ENCODE data around the gene GRAMD4. TPM values are rescaled to one million over a fixed set of nuclear protein-coding genes. Genes with fewer than 3 reads are reported as not detected.

Gene GRAMD4
- total RNA-seq, 1 donor from 2014 or later = 77.6 TPM

DNA sequence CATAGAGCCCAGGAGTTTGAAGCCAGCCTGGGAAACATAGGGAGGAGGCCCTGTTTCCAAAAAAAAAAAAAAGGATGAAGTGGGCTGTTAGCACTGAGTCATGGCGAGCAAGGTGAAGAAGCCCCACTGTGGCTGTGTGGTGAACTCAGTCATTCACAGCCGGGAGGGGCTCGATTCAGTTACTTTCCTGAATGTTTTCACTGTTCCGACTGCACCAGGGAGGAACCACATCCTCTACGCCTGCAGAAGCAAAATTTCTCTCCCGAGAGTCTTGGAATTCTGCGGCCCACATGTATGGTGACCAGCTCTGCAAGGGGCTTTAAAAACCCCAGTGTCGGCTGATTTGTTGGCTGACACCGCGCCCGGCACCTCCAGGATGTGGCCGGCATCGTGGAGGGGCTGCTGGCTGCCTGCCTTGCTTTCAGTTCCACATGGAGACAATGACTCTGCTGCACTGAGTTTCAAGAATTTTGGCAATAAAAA lies 27.8 kb upstream of the GRAMD4 start:
- Histone ChIP-seq H3K27me3 (ENCODE audit: low read depth) (no peaks in the 10 kb centered on the region), H3K4me1 (peaks cover 94% of the 10 kb centered on the region), H3K4me3 (peak overlapping the region; percentile 48), H3K36me3 (no peaks in the 10 kb centered on the region), H3K27ac (replicated peaks) (peak overlapping the region; percentile 94), H3K9me3 (replicated peaks) (no peaks in the 10 kb centered on the region)
- intact Hi-C loops (cut with micrococcal nuclease) = no loop called here
- TF ChIP-seq, protein P1, sequence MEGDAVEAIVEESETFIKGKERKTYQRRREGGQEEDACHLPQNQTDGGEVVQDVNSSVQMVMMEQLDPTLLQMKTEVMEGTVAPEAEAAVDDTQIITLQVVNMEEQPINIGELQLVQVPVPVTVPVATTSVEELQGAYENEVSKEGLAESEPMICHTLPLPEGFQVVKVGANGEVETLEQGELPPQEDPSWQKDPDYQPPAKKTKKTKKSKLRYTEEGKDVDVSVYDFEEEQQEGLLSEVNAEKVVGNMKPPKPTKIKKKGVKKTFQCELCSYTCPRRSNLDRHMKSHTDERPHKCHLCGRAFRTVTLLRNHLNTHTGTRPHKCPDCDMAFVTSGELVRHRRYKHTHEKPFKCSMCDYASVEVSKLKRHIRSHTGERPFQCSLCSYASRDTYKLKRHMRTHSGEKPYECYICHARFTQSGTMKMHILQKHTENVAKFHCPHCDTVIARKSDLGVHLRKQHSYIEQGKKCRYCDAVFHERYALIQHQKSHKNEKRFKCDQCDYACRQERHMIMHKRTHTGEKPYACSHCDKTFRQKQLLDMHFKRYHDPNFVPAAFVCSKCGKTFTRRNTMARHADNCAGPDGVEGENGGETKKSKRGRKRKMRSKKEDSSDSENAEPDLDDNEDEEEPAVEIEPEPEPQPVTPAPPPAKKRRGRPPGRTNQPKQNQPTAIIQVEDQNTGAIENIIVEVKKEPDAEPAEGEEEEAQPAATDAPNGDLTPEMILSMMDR (IDR thresholded peaks at IDR 0.05; ENCODE audit: borderline replicate concordance) = no peak
- peak; percentile 60 for DNase-seq

DNA sequence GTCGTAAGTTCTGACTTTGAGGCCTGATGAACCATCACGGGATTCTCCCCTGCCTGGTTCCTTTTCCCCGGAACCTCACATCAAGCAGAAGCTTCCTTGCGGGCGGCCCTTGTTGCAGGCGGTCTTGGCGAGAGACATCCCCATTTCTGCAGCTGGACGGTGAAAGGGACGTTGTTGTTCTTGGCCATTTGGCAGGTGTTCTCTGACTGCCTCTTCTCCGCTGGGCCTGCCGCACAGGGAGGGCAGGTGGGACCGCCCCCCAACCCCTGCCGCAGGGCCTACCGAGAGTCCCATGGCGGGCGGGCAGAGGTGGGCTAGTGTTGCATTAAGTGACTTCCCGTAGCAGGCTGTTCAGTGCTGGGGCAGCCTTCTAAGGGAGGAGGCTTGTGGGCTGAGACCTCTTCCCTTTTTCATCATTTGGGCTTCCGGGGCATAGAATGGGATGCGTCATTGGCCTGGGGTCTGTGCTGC lies 26.9 kb upstream of the GRAMD4 start:
- Histone ChIP-seq H3K27ac (replicated peaks) (peak overlapping the region; percentile 94), H3K27me3 (ENCODE audit: low read depth) (no peaks in the 10 kb centered on the region), H3K36me3 (no peaks in the 10 kb centered on the region), H3K4me1 (peaks cover 93% of the 10 kb centered on the region), H3K9me3 (replicated peaks) (no peaks in the 10 kb centered on the region), H3K4me3 (peak overlapping the region; percentile 48)
- intact Hi-C loops (cut with micrococcal nuclease) = no loop called here
- TF ChIP-seq, protein P1 (IDR thresholded peaks at IDR 0.05; ENCODE audit: borderline replicate concordance) = no peak
- no peak for DNase-seq

DNA sequence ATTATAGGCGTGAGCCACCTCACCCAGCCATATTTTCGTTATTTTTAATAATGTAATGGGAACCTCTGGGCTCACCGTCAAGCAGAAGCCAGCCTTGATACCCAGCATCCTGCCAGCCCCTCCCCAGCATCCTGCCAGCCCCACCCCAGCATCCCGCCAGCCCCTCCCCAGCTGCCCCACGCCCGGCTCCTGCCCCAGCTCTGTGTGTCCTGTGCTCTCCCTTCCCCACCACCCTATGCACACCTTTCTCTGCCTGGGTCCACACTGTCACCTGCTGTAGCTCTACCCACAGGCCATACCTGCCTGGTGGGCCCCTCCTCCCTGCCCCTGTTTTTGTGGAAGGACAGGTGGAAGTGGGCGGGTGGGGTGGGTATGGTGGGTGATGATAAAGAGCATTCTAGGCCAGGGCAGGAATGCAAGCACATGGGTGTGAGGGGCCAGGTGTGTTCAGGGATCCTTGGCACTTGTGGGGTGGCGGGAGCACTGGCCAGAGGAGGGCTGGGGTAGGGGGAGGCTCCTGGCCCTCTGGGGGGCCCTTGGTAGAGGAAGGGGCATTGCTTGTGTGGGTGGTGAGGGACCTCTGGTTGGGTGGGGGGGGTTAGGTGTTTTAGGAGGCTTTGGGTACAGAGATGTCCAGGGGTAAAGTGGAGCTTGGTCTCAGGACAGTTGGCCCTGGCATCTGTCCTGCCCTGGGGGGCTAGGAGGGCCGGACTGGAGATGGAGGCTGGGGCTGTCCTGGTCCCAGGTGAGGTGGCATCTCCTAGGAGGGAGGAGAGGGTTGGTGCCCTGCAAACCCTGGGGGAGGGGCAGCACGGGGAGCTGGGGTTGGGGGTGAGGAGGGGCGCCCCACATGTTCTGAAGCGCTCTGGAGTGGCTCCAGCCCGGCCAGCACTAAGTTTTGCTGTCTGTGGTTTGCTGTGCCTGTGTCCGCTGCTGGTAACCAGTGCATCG lies 25.9 kb upstream of the GRAMD4 start:
- TF ChIP-seq, protein P1 (IDR thresholded peaks at IDR 0.05; ENCODE audit: borderline replicate concordance) = no peak
- Histone ChIP-seq H3K27ac (replicated peaks) (peak overlapping the region; percentile 94), H3K4me1 (peaks cover 95% of the 10 kb centered on the region), H3K27me3 (ENCODE audit: low read depth) (no peaks in the 10 kb centered on the region), H3K9me3 (replicated peaks) (no peaks in the 10 kb centered on the region), H3K4me3 (no peak overlapping the region), H3K36me3 (no peaks in the 10 kb centered on the region)
- intact Hi-C loops (cut with micrococcal nuclease) = no loop called here
- DNase-seq = no peak

DNA sequence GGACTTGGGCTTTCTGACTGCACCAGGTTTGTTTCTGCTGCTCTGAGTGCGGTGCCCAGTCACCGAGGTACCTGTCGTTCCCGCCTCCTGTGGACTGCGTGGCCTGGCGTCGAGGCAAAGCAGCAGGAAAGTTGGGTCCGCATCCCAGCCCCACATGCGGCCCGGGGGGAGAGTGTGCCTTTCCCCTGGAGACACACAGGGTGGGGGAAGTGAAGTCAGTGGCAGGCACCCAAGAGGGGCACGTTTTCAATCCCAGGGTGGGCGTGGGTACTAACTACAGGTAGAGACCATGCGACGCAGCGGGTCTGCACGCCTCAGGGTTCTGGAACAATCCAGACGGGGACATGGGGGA lies 25.3 kb upstream of the GRAMD4 start:
- H3K27ac ChIP-seq (replicated peaks) = peak overlapping the region; percentile 94

DNA sequence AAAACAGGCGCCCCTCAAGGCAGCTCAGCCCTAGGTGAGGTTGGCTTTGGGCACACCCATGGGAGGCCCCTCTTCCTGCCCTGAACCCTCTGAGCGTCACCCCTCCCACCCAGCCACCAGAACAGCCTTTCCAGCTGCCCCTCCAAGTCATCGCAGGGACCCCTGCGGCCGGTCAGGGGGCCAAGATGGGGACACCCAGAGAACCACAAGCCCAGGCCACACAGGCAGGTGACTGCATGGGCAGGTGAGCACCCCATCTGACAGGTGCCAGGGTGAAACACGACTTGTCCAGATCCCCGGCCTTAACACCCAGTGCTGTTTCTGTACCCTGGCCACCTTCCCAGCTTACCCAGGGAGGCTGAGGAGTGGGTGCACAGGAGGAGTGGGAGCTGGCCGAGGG lies 24.6 kb upstream of the GRAMD4 start:
- intact Hi-C loops (cut with micrococcal nuclease) = no loop called here
- Histone ChIP-seq H3K27me3 (ENCODE audit: low read depth) (no peaks in the 10 kb centered on the region), H3K4me1 (peaks cover 94% of the 10 kb centered on the region), H3K9me3 (replicated peaks) (no peaks in the 10 kb centered on the region), H3K4me3 (no peak overlapping the region), H3K27ac (replicated peaks) (peak overlapping the region; percentile 94), H3K36me3 (no peaks in the 10 kb centered on the region)
- TF ChIP-seq, protein P1 (IDR thresholded peaks at IDR 0.05; ENCODE audit: borderline replicate concordance) = no peak
- no peak for DNase-seq

More for the DNA sequence above, 25.3 kb upstream of the GRAMD4 start:
- no peak for DNase-seq
- no peaks in the 10 kb centered on the region for H3K27me3 ChIP-seq (ENCODE audit: low read depth)
- TF ChIP-seq, protein P1 (IDR thresholded peaks at IDR 0.05; ENCODE audit: borderline replicate concordance) = no peak
- no peaks in the 10 kb centered on the region for H3K9me3 ChIP-seq (replicated peaks)
- H3K4me3 ChIP-seq = no peak overlapping the region
- H3K4me1 ChIP-seq = peaks cover 93% of the 10 kb centered on the region
- intact Hi-C loops (cut with micrococcal nuclease) = no loop called here
- H3K36me3 ChIP-seq = no peaks in the 10 kb centered on the region
